ENCODE data around the gene ETV7.

The ETV7 gene

GRCh38 chr6:36331381-36331780 lies 56.1 kb downstream of the ETV7 start:
- Histone ChIP-seq H3K27me3 (peaks cover 37% of the 10 kb centered on the region), H3K27ac (no peak overlapping the region), H3K36me3 (no peaks in the 10 kb centered on the region), H3K4me3 (ENCODE audit: low read depth in 1 of 2, low read length in 1 of 2) (no peak overlapping the region), H3K9me3 (no peaks in the 10 kb centered on the region), H3K4me1 (ENCODE audit: control insufficient read depth in 1 of 2, insufficient read depth in 1 of 2, low read depth in 1 of 2, low read length in 1 of 2) (no peaks in the 10 kb centered on the region)
- no peak for TF ChIP-seq CTCF (IDR thresholded peaks at IDR 0.05)

DNA sequence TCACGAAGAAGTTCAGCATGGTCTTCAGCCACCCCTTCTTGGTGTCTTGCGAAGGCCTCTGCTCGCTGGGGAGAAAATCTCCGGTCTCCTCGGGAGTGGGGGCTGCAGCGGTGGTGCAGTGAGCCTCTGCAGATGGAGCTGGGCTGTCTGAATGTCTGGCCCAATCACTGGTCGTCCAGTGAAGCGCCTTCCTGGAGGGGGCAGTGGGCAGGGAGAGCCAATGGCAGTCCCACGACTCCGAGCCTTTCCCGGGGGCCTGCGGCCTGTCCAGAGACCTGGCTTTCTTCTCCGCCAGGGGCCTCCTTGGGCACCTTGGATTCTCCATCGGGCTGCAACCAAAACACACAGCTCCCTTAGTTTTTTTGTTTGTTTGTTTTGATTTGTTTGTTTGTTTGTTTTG lies 57.1 kb downstream of the ETV7 start:
- Histone ChIP-seq H3K9me3 (no peaks in the 10 kb centered on the region), H3K27me3 (peaks cover 28% of the 10 kb centered on the region), H3K27ac (no peak overlapping the region), H3K4me1 (ENCODE audit: control insufficient read depth in 1 of 2, insufficient read depth in 1 of 2, low read depth in 1 of 2, low read length in 1 of 2) (no peaks in the 10 kb centered on the region), H3K36me3 (no peaks in the 10 kb centered on the region), H3K4me3 (ENCODE audit: low read depth in 1 of 2, low read length in 1 of 2) (no peak overlapping the region)
- no peak for TF ChIP-seq CTCF (IDR thresholded peaks at IDR 0.05)

DNA sequence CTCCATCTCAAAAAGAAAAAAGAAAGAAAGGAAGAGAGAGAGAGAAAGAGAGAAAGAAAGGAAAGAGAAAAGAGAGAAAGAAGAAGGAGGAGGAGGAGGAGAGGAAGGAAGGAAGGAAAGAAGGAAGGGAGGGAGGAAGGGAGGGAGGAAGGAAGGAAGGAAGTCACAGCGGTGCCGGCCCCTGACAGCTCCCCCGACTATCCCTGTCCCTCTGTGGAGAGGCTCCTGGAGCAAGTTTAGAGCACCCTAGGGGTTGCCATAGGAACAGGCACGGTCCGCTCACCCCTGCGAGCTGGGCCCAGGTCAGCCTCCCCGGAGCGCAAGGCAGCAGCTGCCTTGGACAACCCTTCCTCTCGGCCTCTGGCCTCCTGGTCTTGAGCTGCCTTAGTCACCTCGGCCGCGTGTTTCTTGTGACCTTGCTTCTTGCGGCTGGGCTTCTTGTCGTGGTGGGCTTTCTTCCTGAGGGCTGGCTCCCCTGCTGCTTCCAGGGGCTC lies 57.6 kb downstream of the ETV7 start:
- Histone ChIP-seq H3K4me1 (ENCODE audit: control insufficient read depth in 1 of 2, insufficient read depth in 1 of 2, low read depth in 1 of 2, low read length in 1 of 2) (no peaks in the 10 kb centered on the region), H3K4me3 (ENCODE audit: low read depth in 1 of 2, low read length in 1 of 2) (no peak overlapping the region), H3K9me3 (no peaks in the 10 kb centered on the region), H3K27ac (no peak overlapping the region), H3K36me3 (no peaks in the 10 kb centered on the region), H3K27me3 (peaks cover 23% of the 10 kb centered on the region)
- no peak for TF ChIP-seq CTCF (IDR thresholded peaks at IDR 0.05)

DNA sequence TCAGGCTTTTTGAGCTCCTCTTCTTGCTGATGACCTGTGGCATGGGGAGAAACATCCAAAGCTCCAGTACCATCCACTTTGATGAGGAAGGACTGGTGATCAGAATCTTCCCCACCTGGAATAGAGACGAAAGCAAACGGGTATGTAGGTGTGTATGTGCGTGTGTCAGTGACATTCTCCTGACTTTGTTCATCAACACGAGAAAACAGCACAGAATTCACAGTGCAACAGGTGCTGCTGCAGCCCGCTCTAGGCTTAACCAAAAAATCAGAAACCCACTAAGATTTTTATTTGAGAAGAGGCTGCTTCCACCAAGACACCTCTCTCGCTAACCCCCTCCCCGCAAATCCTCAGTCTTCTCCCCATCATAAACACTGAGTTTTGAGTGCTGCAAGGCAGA lies 58.9 kb downstream of the ETV7 start:
- Histone ChIP-seq H3K27ac (no peak overlapping the region), H3K9me3 (no peaks in the 10 kb centered on the region), H3K4me3 (ENCODE audit: low read depth in 1 of 2, low read length in 1 of 2) (no peak overlapping the region), H3K27me3 (peaks cover 11% of the 10 kb centered on the region), H3K4me1 (ENCODE audit: control insufficient read depth in 1 of 2, insufficient read depth in 1 of 2, low read depth in 1 of 2, low read length in 1 of 2) (no peaks in the 10 kb centered on the region), H3K36me3 (no peaks in the 10 kb centered on the region)
- no peak for TF ChIP-seq CTCF (IDR thresholded peaks at IDR 0.05)

GRCh38 chr6:36327919-36328236 lies 59.6 kb downstream of the ETV7 start:
- Histone ChIP-seq H3K4me3 (ENCODE audit: low read depth in 1 of 2, low read length in 1 of 2) (no peak overlapping the region), H3K27ac (no peak overlapping the region)

More at GRCh38 chr6:36327919-36328236, 59.6 kb downstream of the ETV7 start:
- Histone ChIP-seq H3K27me3 (peaks cover 4% of the 10 kb centered on the region), H3K36me3 (no peaks in the 10 kb centered on the region), H3K9me3 (no peaks in the 10 kb centered on the region), H3K4me1 (ENCODE audit: control insufficient read depth in 1 of 2, insufficient read depth in 1 of 2, low read depth in 1 of 2, low read length in 1 of 2) (no peaks in the 10 kb centered on the region)
- no peak for TF ChIP-seq CTCF (IDR thresholded peaks at IDR 0.05)

All from neutrophil (primary cell).